H9 (cell line): ENCODE data around the gene FBXO42. TPM values are rescaled to one million over a fixed set of nuclear protein-coding genes. Genes with fewer than 3 reads are reported as not detected.

ENCODE experiments used
- DNase-seq: peaks from one replicate; pipeline ENCODE4 v3.0.0-alpha.2; 2017
- H2AFZ ChIP-seq: one replicate; pipeline ENCODE4 v1.6.1; 2013; ENCODE audit warnings: mild to moderate bottlenecking, low read length, control low read depth, moderate library complexity
- H2AK5ac ChIP-seq: 2 replicates; pipeline ENCODE4 v1.6.1; 2013; ENCODE audit warnings: low read length, control low read depth, mixed read lengths; ENCODE audit not compliant: insufficient read length
- H2BK120ac ChIP-seq: one replicate; pipeline ENCODE4 v1.6.1; 2013; ENCODE audit warnings: low read depth, mild to moderate bottlenecking, low read length, control low read depth, inconsistent platforms; ENCODE audit not compliant: poor library complexity, severe bottlenecking
- H2BK12ac ChIP-seq: 2 replicates; pipeline ENCODE4 v1.6.1; 2013; ENCODE audit warnings: low read length, control low read depth, mixed read lengths, low read depth; ENCODE audit not compliant: insufficient read length
- H2BK15ac ChIP-seq: 2 replicates; pipeline ENCODE4 v1.6.1; 2013; ENCODE audit warnings: low read depth, low read length, control low read depth
- H2BK20ac ChIP-seq: one replicate; pipeline ENCODE4 v1.6.1; 2013; ENCODE audit warnings: low read depth, mild to moderate bottlenecking, low read length, control low read depth, inconsistent platforms; ENCODE audit not compliant: poor library complexity, severe bottlenecking
- H2BK5ac ChIP-seq: 2 replicates; pipeline ENCODE4 v1.6.1; 2013; ENCODE audit warnings: low read length, control low read depth, mixed read lengths; ENCODE audit not compliant: insufficient read length
- H3K14ac ChIP-seq: 2 replicates; pipeline ENCODE4 v1.6.1; 2013; ENCODE audit warnings: low read length, control low read depth; ENCODE audit not compliant: insufficient read depth
- H3K18ac ChIP-seq: 2 replicates; pipeline ENCODE4 v1.6.1; 2013; ENCODE audit warnings: low read depth, mild to moderate bottlenecking, mixed read lengths, low read length, control low read depth; ENCODE audit not compliant: insufficient read length
- H3K23ac ChIP-seq: 2 replicates; pipeline ENCODE4 v1.6.1; 2013; ENCODE audit warnings: low read length, control low read depth, mixed read lengths, low read depth; ENCODE audit not compliant: insufficient read length
- H3K23me2 ChIP-seq: 2 replicates; pipeline ENCODE4 v1.6.1; 2013; ENCODE audit warnings: low read depth, mild to moderate bottlenecking, mixed read lengths, low read length, control low read depth; ENCODE audit not compliant: insufficient read length, poor library complexity, severe bottlenecking
- H3K27ac ChIP-seq: 2 replicates; pipeline ENCODE4 v1.5.1; 2013; ENCODE audit warnings: low read length, control low read depth, mixed read lengths, low read depth; ENCODE audit not compliant: insufficient read length
- H3K27me3 ChIP-seq: 2 replicates; pipeline ENCODE4 v1.6.1; 2013; ENCODE audit warnings: low read length, control low read depth, inconsistent platforms; ENCODE audit not compliant: insufficient read depth
- H3K4ac ChIP-seq: 2 replicates; pipeline ENCODE4 v1.6.1; 2013; ENCODE audit warnings: low read depth, mild to moderate bottlenecking, control low read depth, inconsistent platforms, low read length, moderate library complexity
- H3K4me1 ChIP-seq: 2 replicates; pipeline ENCODE4 v1.6.1; 2013; ENCODE audit warnings: low read length, control low read depth, inconsistent platforms; ENCODE audit not compliant: insufficient read depth
- H3K4me2 ChIP-seq: 2 replicates; pipeline ENCODE4 v1.6.1; 2013; ENCODE audit warnings: low read length, control low read depth, mixed read lengths; ENCODE audit not compliant: insufficient read length, insufficient read depth
- H3K56ac ChIP-seq: 2 replicates; pipeline ENCODE4 v1.6.1; 2013; ENCODE audit warnings: low read depth, mild to moderate bottlenecking, mixed read lengths, low read length, control low read depth; ENCODE audit not compliant: insufficient read length
- H3K79me1 ChIP-seq: 2 replicates; pipeline ENCODE4 v1.6.1; 2013; ENCODE audit warnings: low read depth, mild to moderate bottlenecking, moderate library complexity, low read length, control low read depth, inconsistent platforms; ENCODE audit not compliant: insufficient read depth, poor library complexity, severe bottlenecking
- H3K79me2 ChIP-seq: 2 replicates; pipeline ENCODE4 v1.6.1; 2013; ENCODE audit warnings: low read length, control low read depth, inconsistent platforms; ENCODE audit not compliant: insufficient read depth
- H3K9ac ChIP-seq: 2 replicates; pipeline ENCODE4 v1.6.1; 2013; ENCODE audit warnings: low read length, control low read depth, mixed read lengths; ENCODE audit not compliant: insufficient read length; ENCODE audit errors: extremely low read depth
- H3K9me3 ChIP-seq: one replicate; pipeline ENCODE4 v1.6.1; 2013; ENCODE audit warnings: low read depth, low read length, inconsistent platforms; ENCODE audit not compliant: control insufficient read depth
- H3T11ph ChIP-seq: one replicate; pipeline ENCODE4 v1.6.1; 2013; ENCODE audit warnings: mild to moderate bottlenecking, low read length, control low read depth, inconsistent platforms
- H4K20me1 ChIP-seq: one replicate; pipeline ENCODE4 v1.6.1; 2013; ENCODE audit not compliant: control insufficient read depth, insufficient read length, insufficient read depth
- H4K5ac ChIP-seq: 2 replicates; pipeline ENCODE4 v1.6.1; 2013; ENCODE audit warnings: low read depth, mild to moderate bottlenecking, mixed read lengths, low read length, control low read depth; ENCODE audit not compliant: insufficient read length
- H4K8ac ChIP-seq: replicated peaks from 2 replicates; pipeline ENCODE4 v1.6.1; 2013; ENCODE audit warnings: low read length, control low read depth, mixed read lengths, low read depth; ENCODE audit not compliant: insufficient read length
- H4K91ac ChIP-seq: 2 replicates; pipeline ENCODE4 v1.6.1; 2013; ENCODE audit warnings: low read depth, mild to moderate bottlenecking, moderate library complexity, mixed read lengths, low read length, control low read depth; ENCODE audit not compliant: insufficient read length
- H3K27ac Mint-ChIP-seq, 3 experiments: 2 replicates in 2 of 3; 3 replicates in 1 of 3; pipeline ENCODE4 v1.8.0; 2020 to 2021; ENCODE audit warnings: mixed read lengths in 3 of 3, mild to moderate bottlenecking in 1 of 3, moderate library complexity in 1 of 3
- H3K27me3 Mint-ChIP-seq: 2 replicates; pipeline ENCODE4 v1.8.0; 2021; ENCODE audit warnings: low read depth, mild to moderate bottlenecking, moderate library complexity, mixed read lengths
- H3K36me3 Mint-ChIP-seq, 3 experiments: 2 replicates in 2 of 3; 3 replicates in 1 of 3; pipeline ENCODE4 v1.8.0; 2020 to 2021; ENCODE audit warnings: low read depth in 3 of 3, mixed read lengths in 3 of 3; ENCODE audit not compliant: insufficient read depth in 1 of 3
- H3K4me1 Mint-ChIP-seq, 2 experiments: 2 replicates each; pipeline ENCODE4 v1.8.0; 2020; ENCODE audit warnings: mixed read lengths in 2 of 2
- H3K4me3 Mint-ChIP-seq, 2 experiments: 2 replicates in 1 of 2; 3 replicates in 1 of 2; pipeline ENCODE4 v1.8.0; 2020 to 2021; ENCODE audit warnings: mild to moderate bottlenecking in 2 of 2, mixed read lengths in 2 of 2, moderate library complexity in 1 of 2
- H3K9me3 Mint-ChIP-seq, 2 experiments: 2 replicates in 1 of 2; 3 replicates in 1 of 2; pipeline ENCODE4 v1.8.0; 2020; ENCODE audit warnings: mild to moderate bottlenecking in 2 of 2, mixed read lengths in 2 of 2, moderate library complexity in 1 of 2
- WGBS: extraction: QIAGEN DNeasy Blood & Tissue Kit; methylation state at CpG from one replicate; pipeline ENCODE4 v1.1.7; 2013; ENCODE audit warnings: missing lambda C conversion rate, low lambda C conversion rate, mixed read lengths; ENCODE audit not compliant: insufficient read length; ENCODE audit errors: extremely low coverage; 5-methylcytosine and 5-hydroxymethylcytosine counted together
- total RNA-seq: library from RNA; stranded (reverse); gene quantifications from 2 replicates; pipeline ENCODE4 v1.2.1, GENCODE V29; 2021
- TF ChIP-seq, protein P1 (sequence below): fragments of 200-600 bp; sonication (generic); conservative IDR thresholded peaks from 3 replicates; pipeline ENCODE4 v1.8.0; 2021; ENCODE audit warnings: antibody characterized with exemption, mild to moderate bottlenecking

The FBXO42 gene
- total RNA-seq, 1 experiment from 2014 or later: 17.4 TPM

DNA sequence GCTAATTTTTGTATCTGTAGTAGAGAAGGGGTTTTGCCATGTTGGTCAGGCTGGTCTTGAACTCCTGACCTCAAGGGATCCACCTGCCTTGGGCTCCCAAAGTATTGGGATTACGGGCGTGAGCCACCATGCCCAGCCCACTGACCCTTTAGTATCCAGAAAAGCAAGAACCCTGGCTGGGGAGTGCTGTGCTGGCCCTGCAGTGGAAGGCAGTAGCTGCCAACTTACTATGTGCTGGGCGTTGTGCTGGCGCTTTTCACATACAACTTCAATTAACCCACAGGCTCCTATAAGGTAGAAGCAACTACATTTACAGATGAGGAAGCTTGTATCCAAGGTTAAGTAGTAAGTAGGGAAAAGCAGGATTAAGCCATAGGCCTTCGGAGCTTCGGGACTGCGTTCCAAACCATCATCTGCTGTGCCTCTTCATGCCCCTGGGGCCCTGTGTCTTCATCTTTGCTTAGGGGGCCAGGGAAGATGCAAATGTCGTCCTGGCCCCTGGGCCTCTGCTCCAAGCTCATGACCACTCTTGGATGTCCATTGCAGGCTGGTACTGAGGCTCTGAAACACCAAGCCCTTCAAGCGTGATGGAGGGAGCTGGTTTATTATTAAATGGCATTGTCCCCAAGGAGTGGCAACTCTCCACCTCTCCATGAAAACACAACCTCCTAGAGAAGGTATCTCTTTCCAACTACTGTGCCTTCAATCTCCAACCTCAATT is 106.6 kb downstream of the FBXO42 start:
- Histone ChIP-seq H2BK120ac (no peak overlapping the region), H3K4ac (no peak overlapping the region), H3K9ac (no peak overlapping the region), H3K27ac (no peak overlapping the region), H3K9me3 (no peaks in the 10 kb centered on the region), H2BK15ac (no peak overlapping the region), H3K14ac (no peak overlapping the region), H2BK5ac (no peak overlapping the region), H2BK12ac (no peak overlapping the region), H3K18ac (no peak overlapping the region), H4K8ac (no peak overlapping the region), H4K20me1 (no peaks in the 10 kb centered on the region), H3K4me1 (no peaks in the 10 kb centered on the region), H2AFZ (no peak overlapping the region), H3K56ac (no peak overlapping the region), H3K23ac (no peak overlapping the region), H3T11ph (no peak overlapping the region), H3K4me2 (no peak overlapping the region), H2AK5ac (no peak overlapping the region), H3K79me2 (no peaks in the 10 kb centered on the region), H2BK20ac (no peak overlapping the region), H3K27me3 (no peaks in the 10 kb centered on the region), H3K79me1 (no peaks in the 10 kb centered on the region), H3K23me2 (no peaks in the 10 kb centered on the region), H4K91ac (no peak overlapping the region), H4K5ac (no peak overlapping the region)
- Mint-ChIP-seq H3K27ac (0 out of 7 replicates have a peak overlapping the region, but pooled peaks of 1 of the 3 experiments have one; percentile 86), H3K4me3 (no peak overlapping the region), H3K4me1 (peaks cover 4 to 8% of the 10 kb centered on the region in 2 experiments), H3K36me3 (peaks cover 0 to 10% (median under 1%) of the 10 kb centered on the region in 3 experiments; a peak in 2 of 7 replicates), H3K9me3 (no peaks in the 10 kb centered on the region), H3K27me3 (no peaks in the 10 kb centered on the region)
- DNase-seq: no peak
- WGBS: no CpG with 5 or more reads among the region's 9 CpGs
- TF ChIP-seq, protein P1, sequence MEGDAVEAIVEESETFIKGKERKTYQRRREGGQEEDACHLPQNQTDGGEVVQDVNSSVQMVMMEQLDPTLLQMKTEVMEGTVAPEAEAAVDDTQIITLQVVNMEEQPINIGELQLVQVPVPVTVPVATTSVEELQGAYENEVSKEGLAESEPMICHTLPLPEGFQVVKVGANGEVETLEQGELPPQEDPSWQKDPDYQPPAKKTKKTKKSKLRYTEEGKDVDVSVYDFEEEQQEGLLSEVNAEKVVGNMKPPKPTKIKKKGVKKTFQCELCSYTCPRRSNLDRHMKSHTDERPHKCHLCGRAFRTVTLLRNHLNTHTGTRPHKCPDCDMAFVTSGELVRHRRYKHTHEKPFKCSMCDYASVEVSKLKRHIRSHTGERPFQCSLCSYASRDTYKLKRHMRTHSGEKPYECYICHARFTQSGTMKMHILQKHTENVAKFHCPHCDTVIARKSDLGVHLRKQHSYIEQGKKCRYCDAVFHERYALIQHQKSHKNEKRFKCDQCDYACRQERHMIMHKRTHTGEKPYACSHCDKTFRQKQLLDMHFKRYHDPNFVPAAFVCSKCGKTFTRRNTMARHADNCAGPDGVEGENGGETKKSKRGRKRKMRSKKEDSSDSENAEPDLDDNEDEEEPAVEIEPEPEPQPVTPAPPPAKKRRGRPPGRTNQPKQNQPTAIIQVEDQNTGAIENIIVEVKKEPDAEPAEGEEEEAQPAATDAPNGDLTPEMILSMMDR: no peak
